Activated naive CD8-positive, alpha-beta T cell treated with anti-CD3 and anti-CD28 coated beads for 36 hours (primary cell): ENCODE results near the gene STK38. TPM values are rescaled to one million over a fixed set of nuclear protein-coding genes. Genes with fewer than 3 reads are reported as not detected.
"Not testable (repeated sequence)": the region's sequence is repeated elsewhere in the genome, so short reads cannot be mapped to it uniquely, and the experiment has no call there.

Experiments used
- DNase-seq: peaks from one replicate; pipeline ENCODE4 v3.0.0; 2021
- H3K27ac Mint-ChIP-seq: one replicate; pipeline ENCODE4 v1.8.0; 2022; ENCODE audit warnings: mild to moderate bottlenecking, moderate library complexity, mixed read lengths
- H3K27me3 Mint-ChIP-seq: one replicate; pipeline ENCODE4 v1.8.0; 2022; ENCODE audit warnings: mild to moderate bottlenecking, mixed read lengths
- H3K36me3 Mint-ChIP-seq: one replicate; pipeline ENCODE4 v1.8.0; 2021; ENCODE audit warnings: mild to moderate bottlenecking, mixed read lengths
- H3K4me1 Mint-ChIP-seq: one replicate; pipeline ENCODE4 v1.8.0; 2021; ENCODE audit warnings: mixed read lengths
- H3K4me3 Mint-ChIP-seq: one replicate; pipeline ENCODE4 v1.8.0; 2022; ENCODE audit warnings: mild to moderate bottlenecking, moderate library complexity, mixed read lengths
- H3K9me3 Mint-ChIP-seq: one replicate; pipeline ENCODE4 v1.8.0; 2022; ENCODE audit warnings: mixed read lengths
- total RNA-seq, 2 experiments: library from RNA; stranded (reverse); gene quantifications; one replicate each; pipeline ENCODE4 v1.2.3, GENCODE V29; 2021

The STK38 gene
- total RNA-seq, 2 experiments from 2014 or later = 21.5 to 23.1 TPM

DNA sequence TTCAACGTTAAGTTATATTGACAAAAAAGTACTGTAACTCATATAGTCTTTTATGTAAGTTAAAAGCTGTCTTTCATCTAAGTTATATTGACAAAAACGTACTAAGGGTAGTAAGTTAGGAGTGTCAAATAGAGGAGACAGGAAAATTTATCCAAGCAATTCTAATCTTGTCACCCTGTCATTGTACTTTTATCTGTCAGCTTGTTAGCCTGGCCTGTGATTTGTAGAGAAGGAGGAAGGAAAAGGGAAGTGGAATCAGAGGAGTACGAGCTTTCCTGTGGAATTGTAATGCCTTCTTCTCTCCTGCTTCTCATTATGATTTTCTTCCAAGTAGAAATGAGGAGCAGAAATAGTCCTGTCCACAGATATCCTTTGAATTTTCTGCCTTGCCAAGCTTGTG, 85.6 kb downstream of the STK38 start:
- Mint-ChIP-seq H3K9me3 (peaks cover under 1% of the 10 kb centered on the region), H3K4me1 (peaks cover 26% of the 10 kb centered on the region), H3K27me3 (no peaks in the 10 kb centered on the region), H3K4me3 (no peak overlapping the region), H3K27ac (no peak overlapping the region), H3K36me3 (peaks cover 33% of the 10 kb centered on the region)
- DNase-seq = no peak

DNA sequence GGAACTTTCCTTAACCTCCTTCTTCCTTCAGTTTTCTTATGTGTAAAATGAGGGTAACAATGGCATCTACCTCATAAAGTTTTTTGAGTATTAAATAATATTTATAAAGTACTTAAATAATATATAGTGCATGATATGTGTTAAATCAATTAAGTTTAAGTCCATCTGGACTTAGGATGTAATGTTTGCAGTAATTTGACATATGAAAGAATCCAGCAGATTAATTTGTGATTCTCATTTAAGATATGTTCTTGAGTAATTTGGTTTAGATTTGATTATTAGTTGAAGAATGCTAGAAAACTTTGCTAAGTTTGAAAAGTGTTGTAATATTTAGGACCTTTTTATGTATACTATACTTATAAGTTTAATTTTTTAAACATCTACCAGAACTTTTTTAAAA, 86.4 kb downstream of the STK38 start:
- H3K27ac Mint-ChIP-seq = no peak overlapping the region
- no peak overlapping the region for H3K4me3 Mint-ChIP-seq
- H3K27me3 Mint-ChIP-seq = no peaks in the 10 kb centered on the region
- no peak for DNase-seq
- no peaks in the 10 kb centered on the region for H3K9me3 Mint-ChIP-seq
- H3K36me3 Mint-ChIP-seq = peaks cover 27% of the 10 kb centered on the region
- H3K4me1 Mint-ChIP-seq = peaks cover 27% of the 10 kb centered on the region

DNA sequence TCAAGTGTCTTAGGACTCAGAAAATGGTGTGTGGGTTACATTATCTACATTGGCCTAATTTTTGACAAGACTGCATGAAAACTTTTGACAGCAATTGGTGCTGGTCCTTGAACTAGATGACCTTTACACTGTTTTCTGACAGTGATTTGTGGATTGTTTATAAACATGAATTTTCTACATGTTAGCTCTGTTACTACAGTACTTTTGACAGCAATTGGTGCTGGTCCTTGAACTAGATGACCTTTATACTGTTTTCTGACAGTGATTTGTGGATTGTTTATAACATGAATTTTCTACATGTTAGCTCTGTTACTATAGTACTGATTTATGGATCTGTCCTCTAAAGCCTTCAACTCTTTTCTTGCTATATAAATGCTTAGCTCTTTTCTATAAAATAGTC, 87.8 kb downstream of the STK38 start:
- Mint-ChIP-seq H3K4me1 (peaks cover 26% of the 10 kb centered on the region), H3K27me3 (no peaks in the 10 kb centered on the region)

DNA sequence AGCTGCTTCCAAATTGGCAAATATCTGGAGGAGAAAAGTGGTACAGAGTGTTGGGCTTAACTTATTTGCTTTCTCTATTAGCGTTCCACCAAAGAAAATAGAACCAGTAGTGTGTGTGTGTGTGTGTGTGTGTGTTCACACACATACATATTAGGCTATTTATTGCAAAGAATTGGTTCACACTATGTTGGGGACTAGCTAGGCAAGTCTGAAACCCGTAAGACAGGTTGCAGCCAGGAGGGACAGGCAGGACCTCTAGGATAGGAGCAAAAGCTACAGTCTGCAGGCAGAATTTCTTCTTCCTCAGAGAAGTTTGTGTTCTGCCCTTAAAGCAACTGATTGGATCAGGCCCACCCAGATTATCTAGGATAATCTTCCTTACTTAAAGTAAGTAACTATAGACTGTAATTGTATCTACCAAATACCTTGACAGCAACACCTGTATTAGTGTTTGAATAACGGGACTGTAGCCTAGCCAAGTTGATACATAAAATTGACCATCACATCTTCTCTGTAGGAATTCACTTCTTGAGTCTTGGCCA, 91.7 kb downstream of the STK38 start:
- Mint-ChIP-seq H3K36me3 (peaks cover 15% of the 10 kb centered on the region), H3K9me3 (no peaks in the 10 kb centered on the region), H3K27ac (no peak overlapping the region), H3K4me1 (peaks cover 11% of the 10 kb centered on the region), H3K27me3 (no peaks in the 10 kb centered on the region), H3K4me3 (no peak overlapping the region)
- no peak for DNase-seq

More for the DNA sequence above, 87.8 kb downstream of the STK38 start:
- Mint-ChIP-seq H3K27ac (no peak overlapping the region), H3K4me3 (no peak overlapping the region), H3K9me3 (no peaks in the 10 kb centered on the region), H3K36me3 (peaks cover 25% of the 10 kb centered on the region)
- no peak for DNase-seq

DNA sequence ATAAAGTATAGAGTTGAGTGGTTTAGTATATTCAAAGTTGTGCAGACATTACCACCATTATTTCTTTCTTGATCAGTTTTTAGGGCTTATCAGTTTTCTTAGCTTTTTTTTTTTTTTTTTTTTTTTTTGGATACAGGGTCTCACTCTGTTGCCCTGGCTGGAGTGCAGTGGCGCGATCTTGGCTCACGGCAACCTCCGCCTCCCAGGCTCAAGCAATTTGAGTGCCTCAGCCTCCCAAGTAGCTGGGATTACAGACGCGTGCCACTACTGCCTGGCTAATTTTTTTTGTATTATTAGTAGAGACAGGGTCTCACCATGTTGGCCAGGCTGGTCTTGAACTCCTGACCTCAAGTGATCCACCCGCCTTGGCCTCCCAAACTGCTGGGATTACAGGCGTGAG, 94.4 kb downstream of the STK38 start:
- H3K27ac Mint-ChIP-seq, DNase-seq, H3K4me3 Mint-ChIP-seq, H3K27me3 Mint-ChIP-seq, H3K9me3 Mint-ChIP-seq: not testable (repeated sequence)
- peaks cover 35% of the 10 kb centered on the region for H3K36me3 Mint-ChIP-seq
- peaks cover 24% of the 10 kb centered on the region for H3K4me1 Mint-ChIP-seq

DNA sequence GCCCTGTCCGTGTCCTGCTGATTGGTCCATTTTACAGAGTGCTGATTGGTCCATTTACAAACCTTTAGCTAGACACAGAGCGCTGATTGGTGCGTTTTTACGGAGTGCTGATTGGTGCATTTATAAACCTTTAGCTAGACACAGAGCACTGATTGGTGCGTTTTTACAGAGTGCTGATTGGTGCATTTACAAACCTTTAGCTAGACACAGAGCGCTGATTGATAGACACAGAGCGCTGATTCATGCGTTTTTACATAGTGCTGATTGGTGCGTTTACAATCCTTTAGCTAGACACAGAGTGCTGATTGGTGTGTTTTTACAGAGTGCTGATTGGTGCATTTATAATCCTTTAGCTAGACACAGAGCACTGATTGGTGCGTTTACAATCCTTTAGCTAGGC, 98.1 kb downstream of the STK38 start:
- H3K4me3 Mint-ChIP-seq, H3K27me3 Mint-ChIP-seq, H3K27ac Mint-ChIP-seq, DNase-seq, H3K9me3 Mint-ChIP-seq: not testable (repeated sequence)
- Mint-ChIP-seq H3K4me1 (peaks cover 41% of the 10 kb centered on the region), H3K36me3 (peaks cover 34% of the 10 kb centered on the region)

DNA sequence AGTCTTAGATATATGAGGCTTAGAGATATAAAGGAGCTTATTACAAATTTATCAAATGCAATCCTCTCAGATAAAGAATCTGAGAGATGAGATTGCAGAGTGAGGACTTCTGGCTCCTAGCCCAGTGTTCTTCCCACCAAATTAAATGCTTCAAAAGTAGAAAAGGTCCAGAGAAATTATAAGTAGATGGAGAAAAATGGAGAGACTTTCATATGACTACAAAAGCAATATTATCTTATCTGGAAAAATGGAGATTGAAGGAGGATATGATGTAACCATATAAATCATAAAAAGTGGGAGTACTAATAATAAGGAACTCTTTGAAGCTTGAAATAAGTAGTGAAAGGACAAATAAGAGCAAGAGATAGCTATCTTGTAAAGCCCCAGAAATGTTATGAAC, 101.7 kb downstream of the STK38 start:
- Mint-ChIP-seq H3K27me3 (no peaks in the 10 kb centered on the region), H3K4me3 (no peak overlapping the region), H3K27ac (peak overlapping the region; percentile 19), H3K36me3 (peaks cover 28% of the 10 kb centered on the region), H3K9me3 (no peaks in the 10 kb centered on the region), H3K4me1 (peaks cover 54% of the 10 kb centered on the region)
- DNase-seq = no peak

DNA sequence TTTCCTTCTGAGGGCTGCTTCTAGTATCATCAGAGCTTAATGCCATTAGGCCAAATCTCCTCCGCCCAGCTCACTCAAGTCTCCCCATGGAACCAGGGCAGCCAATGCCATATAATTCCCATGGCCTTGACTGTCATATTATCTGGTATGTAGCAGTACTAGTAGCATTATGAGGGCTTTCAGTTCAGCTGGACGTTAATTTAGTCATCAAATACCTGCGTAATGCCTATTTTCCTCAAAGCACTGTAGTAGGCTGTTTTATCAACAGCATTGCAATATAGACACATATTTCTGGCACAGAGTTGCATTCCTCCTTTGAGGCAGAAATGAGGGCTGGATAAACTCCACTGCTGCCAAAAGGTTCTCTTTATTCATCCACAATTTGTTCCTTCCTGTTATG, 102.8 kb downstream of the STK38 start:
- no peaks in the 10 kb centered on the region for H3K9me3 Mint-ChIP-seq
- H3K4me3 Mint-ChIP-seq = peak overlapping the region; percentile 96
- no peak for DNase-seq
- H3K4me1 Mint-ChIP-seq = peaks cover 46% of the 10 kb centered on the region
- peaks cover 24% of the 10 kb centered on the region for H3K36me3 Mint-ChIP-seq
- H3K27me3 Mint-ChIP-seq = no peaks in the 10 kb centered on the region
- peak overlapping the region; percentile 18 for H3K27ac Mint-ChIP-seq

Other genes with a start within 250 kb of the STK38 start
- not detected for gene BNIP5, start 210.6 kb downstream of the STK38 start, total RNA-seq
- 1 to 10 TPM; 2.8 to 3.1 TPM for gene ETV7, start 159.8 kb downstream of the STK38 start, total RNA-seq
- gene PXT1, start 104.6 kb downstream of the STK38 start, total RNA-seq = under 1 TPM; 0.10 to 0.29 TPM
- 10 to 100 TPM; 48.4 to 56.6 TPM for gene KCTD20, start 104.5 kb downstream of the STK38 start, total RNA-seq
- gene SRSF3, start 46.9 kb upstream of the STK38 start, total RNA-seq = 100 to 1,000 TPM; 585 to 589 TPM
- gene CDKN1A, start 131.2 kb upstream of the STK38 start, total RNA-seq = 10 to 100 TPM; 12.6 to 13.0 TPM
- not detected for gene RAB44, start 150.3 kb upstream of the STK38 start, total RNA-seq